ENCODE data around the gene SOCS1. TPM values are rescaled to one million over a fixed set of nuclear protein-coding genes. Genes with fewer than 3 reads are reported as not detected.

The SOCS1 gene
- polyA plus RNA-seq, 2 of the 4 experiments (the other 2 are of a cell fraction): 0.16 to 0.26 TPM

GRCh38 chr16:11241480-11242204, 14.4 kb downstream of the SOCS1 start:
- no peaks in the 10 kb centered on the region for H3K9me3 ChIP-seq
- H3K4me1 ChIP-seq: no peaks in the 10 kb centered on the region
- no peak overlapping the region for H3K27ac ChIP-seq
- no peak for ATAC-seq
- DNase-seq (ENCODE audit: low read depth in 1 of 2, low spot score in 1 of 2): no peak
- CTCF ChIA-PET: interaction anchor here (1.1 to 4.0 kb wide), 2 partner anchors 14 to 66 kb away, joined by 4 to 14 read pairs; partner anchors contain the start of gene SOCS1
- TF ChIP-seq, protein P1, sequence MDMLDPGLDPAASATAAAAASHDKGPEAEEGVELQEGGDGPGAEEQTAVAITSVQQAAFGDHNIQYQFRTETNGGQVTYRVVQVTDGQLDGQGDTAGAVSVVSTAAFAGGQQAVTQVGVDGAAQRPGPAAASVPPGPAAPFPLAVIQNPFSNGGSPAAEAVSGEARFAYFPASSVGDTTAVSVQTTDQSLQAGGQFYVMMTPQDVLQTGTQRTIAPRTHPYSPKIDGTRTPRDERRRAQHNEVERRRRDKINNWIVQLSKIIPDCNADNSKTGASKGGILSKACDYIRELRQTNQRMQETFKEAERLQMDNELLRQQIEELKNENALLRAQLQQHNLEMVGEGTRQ (IDR thresholded peaks at IDR 0.05): no peak
- TF ChIP-seq EHMT2 (IDR thresholded peaks at IDR 0.05; ENCODE audit: low read depth) (no peak), RNF2 (IDR thresholded peaks at IDR 0.05; ENCODE audit: borderline replicate concordance, low read depth) (no peak), EHF (CRISPR knock-in tag; IDR thresholded peaks at IDR 0.05) (no peak), KDM1A (IDR thresholded peaks at IDR 0.05; ENCODE audit: low read depth) (no peak), MAX (IDR thresholded peaks at IDR 0.05) (no peak), POLR2A (IDR thresholded peaks at IDR 0.05; ENCODE audit: low read length) (no peak), CEBPB (IDR thresholded peaks at IDR 0.05) (no peak), POLR2AphosphoS2 (conservative IDR thresholded peaks at IDR 0.05; ENCODE audit: low read length) (no peak), SMC3 (IDR thresholded peaks at IDR 0.05) (no peak), HOXB5 (CRISPR knock-in tag; IDR thresholded peaks at IDR 0.05) (no peak), HES2 (IDR thresholded peaks at IDR 0.05) (no peak), TP53 (CRISPR knock-in tag; IDR thresholded peaks at IDR 0.05) (no peak)
- TF ChIP-seq, protein P2, sequence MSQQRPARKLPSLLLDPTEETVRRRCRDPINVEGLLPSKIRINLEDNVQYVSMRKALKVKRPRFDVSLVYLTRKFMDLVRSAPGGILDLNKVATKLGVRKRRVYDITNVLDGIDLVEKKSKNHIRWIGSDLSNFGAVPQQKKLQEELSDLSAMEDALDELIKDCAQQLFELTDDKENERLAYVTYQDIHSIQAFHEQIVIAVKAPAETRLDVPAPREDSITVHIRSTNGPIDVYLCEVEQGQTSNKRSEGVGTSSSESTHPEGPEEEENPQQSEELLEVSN (IDR thresholded peaks at IDR 0.05; ENCODE audit: borderline replicate concordance, low read depth): no peak
- TF ChIP-seq, protein P3, sequence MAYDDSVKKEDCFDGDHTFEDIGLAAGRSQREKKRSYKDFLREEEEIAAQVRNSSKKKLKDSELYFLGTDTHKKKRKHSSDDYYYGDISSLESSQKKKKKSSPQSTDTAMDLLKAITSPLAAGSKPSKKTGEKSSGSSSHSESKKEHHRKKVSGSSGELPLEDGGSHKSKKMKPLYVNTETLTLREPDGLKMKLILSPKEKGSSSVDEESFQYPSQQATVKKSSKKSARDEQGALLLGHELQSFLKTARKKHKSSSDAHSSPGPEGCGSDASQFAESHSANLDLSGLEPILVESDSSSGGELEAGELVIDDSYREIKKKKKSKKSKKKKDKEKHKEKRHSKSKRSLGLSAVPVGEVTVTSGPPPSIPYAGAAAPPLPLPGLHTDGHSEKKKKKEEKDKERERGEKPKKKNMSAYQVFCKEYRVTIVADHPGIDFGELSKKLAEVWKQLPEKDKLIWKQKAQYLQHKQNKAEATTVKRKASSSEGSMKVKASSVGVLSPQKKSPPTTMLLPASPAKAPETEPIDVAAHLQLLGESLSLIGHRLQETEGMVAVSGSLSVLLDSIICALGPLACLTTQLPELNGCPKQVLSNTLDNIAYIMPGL (CRISPR knock-in tag; IDR thresholded peaks at IDR 0.05; ENCODE audit: borderline replicate concordance): no peak
- TF ChIP-seq, protein P4, sequence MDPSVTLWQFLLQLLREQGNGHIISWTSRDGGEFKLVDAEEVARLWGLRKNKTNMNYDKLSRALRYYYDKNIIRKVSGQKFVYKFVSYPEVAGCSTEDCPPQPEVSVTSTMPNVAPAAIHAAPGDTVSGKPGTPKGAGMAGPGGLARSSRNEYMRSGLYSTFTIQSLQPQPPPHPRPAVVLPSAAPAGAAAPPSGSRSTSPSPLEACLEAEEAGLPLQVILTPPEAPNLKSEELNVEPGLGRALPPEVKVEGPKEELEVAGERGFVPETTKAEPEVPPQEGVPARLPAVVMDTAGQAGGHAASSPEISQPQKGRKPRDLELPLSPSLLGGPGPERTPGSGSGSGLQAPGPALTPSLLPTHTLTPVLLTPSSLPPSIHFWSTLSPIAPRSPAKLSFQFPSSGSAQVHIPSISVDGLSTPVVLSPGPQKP (IDR thresholded peaks at IDR 0.05; ENCODE audit: low read depth, low read length): no peak
- no peak for FAIRE-seq
- WGBS (ENCODE audit: missing lambda C conversion rate): 71% methylated on average over 5 of the region's 5 CpGs
- no peak overlapping the region for H3K4me2 ChIP-seq
- POLR2A ChIA-PET: no interaction called here
- H3K4me3 ChIP-seq: no peak overlapping the region

DNA sequence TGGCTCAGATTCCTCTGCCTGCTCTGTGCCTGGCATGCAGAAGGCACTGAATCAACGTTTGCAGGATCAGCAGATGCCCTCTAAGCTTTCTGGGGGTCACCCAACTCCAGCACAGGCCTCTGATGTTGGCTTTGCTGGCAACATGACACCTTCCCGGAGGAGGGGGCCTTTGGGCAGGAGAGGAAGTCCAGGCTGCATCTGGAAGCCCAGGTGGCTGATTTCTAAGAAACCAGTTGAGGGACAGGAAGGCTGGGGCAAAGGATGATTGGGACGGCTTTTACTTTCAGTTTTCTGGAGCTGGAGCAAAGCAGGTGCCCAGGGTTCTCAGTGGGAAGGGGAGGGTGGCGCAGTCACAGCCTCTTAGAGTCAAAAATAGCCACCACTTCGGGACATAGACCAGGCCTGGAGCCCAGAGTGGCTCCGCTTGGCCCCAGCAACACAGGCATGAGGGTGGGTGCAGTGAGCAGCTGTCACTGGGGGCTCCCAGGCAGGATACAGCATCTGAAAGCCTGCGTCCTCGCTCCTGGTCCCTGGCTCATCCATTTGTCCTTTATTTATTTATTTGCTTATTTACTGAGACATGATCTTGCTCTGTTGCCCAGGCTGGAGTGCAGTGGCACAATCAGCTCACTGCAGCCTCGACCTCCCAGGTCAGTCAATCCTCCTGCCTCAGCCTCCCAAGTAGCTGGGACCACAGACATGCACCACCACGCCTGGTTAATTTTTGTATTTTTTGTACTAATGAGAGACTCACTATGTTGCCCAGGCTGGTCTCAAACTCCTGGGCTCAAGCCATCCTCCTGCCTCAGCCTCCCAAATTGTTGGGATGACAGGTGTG, 15.1 kb downstream of the SOCS1 start:
- CTCF ChIA-PET: interaction anchor here (1.1 to 4.0 kb wide), 2 partner anchors 15 to 277 kb away, joined by 3 to 14 read pairs; partner anchors contain the start of gene SOCS1
- ATAC-seq: no peak
- POLR2A ChIA-PET: no interaction called here
- TF ChIP-seq, protein P5, sequence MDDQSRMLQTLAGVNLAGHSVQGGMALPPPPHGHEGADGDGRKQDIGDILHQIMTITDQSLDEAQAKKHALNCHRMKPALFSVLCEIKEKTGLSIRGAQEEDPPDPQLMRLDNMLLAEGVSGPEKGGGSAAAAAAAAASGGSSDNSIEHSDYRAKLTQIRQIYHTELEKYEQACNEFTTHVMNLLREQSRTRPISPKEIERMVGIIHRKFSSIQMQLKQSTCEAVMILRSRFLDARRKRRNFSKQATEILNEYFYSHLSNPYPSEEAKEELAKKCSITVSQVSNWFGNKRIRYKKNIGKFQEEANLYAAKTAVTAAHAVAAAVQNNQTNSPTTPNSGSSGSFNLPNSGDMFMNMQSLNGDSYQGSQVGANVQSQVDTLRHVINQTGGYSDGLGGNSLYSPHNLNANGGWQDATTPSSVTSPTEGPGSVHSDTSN (IDR thresholded peaks at IDR 0.05): no peak
- no peak for TF ChIP-seq EHMT2 (IDR thresholded peaks at IDR 0.05; ENCODE audit: low read depth)
- TF ChIP-seq BCL3 (IDR thresholded peaks at IDR 0.05): no peak
- TF ChIP-seq MYC (IDR thresholded peaks at IDR 0.05; ENCODE audit: borderline replicate concordance, low read length): no peak
- no peak for TF ChIP-seq ZNF302 (CRISPR knock-in tag; IDR thresholded peaks at IDR 0.05)
- TF ChIP-seq HOXB13 (CRISPR knock-in tag; IDR thresholded peaks at IDR 0.05; ENCODE audit: low read depth): no peak
- no peak for TF ChIP-seq JUNB (IDR thresholded peaks at IDR 0.05)
- no peak for TF ChIP-seq HOXB5 (CRISPR knock-in tag; IDR thresholded peaks at IDR 0.05)
- TF ChIP-seq HDAC2 (IDR thresholded peaks at IDR 0.05): no peak
- TF ChIP-seq REST (IDR thresholded peaks at IDR 0.05): no peak

More for the DNA sequence above, 15.1 kb downstream of the SOCS1 start:
- Histone ChIP-seq H3K9me3 (no peaks in the 10 kb centered on the region), H3K27ac (no peak overlapping the region), H3K4me3 (no peak overlapping the region), H3K4me1 (no peaks in the 10 kb centered on the region), H3K4me2 (no peak overlapping the region)
- DNase-seq (ENCODE audit: low read depth in 1 of 2, low spot score in 1 of 2) (no peak), FAIRE-seq (no peak)
- 64% methylated on average over 10 of the region's 10 CpGs for WGBS (ENCODE audit: missing lambda C conversion rate)
